SK-N-SH (cell line): ENCODE results near the gene CENATAC. TPM values are rescaled to one million over a fixed set of nuclear protein-coding genes. Genes with fewer than 3 reads are reported as not detected.

ENCODE experiments used
- CTCF ChIA-PET: fragments of 300-600, 350-600 bp; formaldehyde crosslinking; extraction: SDS; loops from one replicate; lab custom pipeline; 2021; lab: Yijun Ruan, JAX
- POLR2A ChIA-PET: fragments of 350-600 bp; sonication (Branson Sonifier 250); formaldehyde crosslinking; extraction: SDS; loops from one replicate; lab custom pipeline; 2020; ENCODE audit warnings: antibody characterized with exemption, inconsistent platforms; lab: Yijun Ruan, JAX
- DNase-seq: peaks from one replicate; pipeline ENCODE4 v3.0.0; 2012
- H2AFZ ChIP-seq: fragments of 200-600 bp; sonication (generic); 2 replicates; pipeline ENCODE4 v1.8.1; 2016; ENCODE audit warnings: antibody characterized with exemption, mild to moderate bottlenecking, low read depth
- H3F3A ChIP-seq: fragments of 200-600 bp; sonication (generic); replicated peaks from 2 replicates; pipeline ENCODE3; 2016; ENCODE audit warnings: antibody characterized with exemption, mild to moderate bottlenecking; ENCODE audit not compliant: insufficient read depth
- H3K27ac ChIP-seq, 2 experiments: fragments of 200-500 bp in 1 of 2; fragments of 200-600 bp in 1 of 2; sonication (Bioruptor generic) in 1 of 2; sonication (generic), shearing (Covaris generic) in 1 of 2; 2 replicates each; pipeline versions ENCODE4 v1.5.1 to v1.6.1; 2014 to 2016; ENCODE audit warnings: low read depth in 2 of 2, inconsistent platforms in 1 of 2, low read length in 1 of 2, mild to moderate bottlenecking in 1 of 2, mixed read lengths in 1 of 2
- H3K27me3 ChIP-seq: fragments of 200-600 bp; sonication (generic), shearing (Covaris generic); 2 replicates; pipeline ENCODE4 v1.6.1; 2016; ENCODE audit warnings: mixed run types; ENCODE audit not compliant: insufficient read depth
- H3K36me3 ChIP-seq, 2 experiments: fragments of 200-500 bp in 1 of 2; fragments of 200-600 bp in 1 of 2; sonication (Bioruptor generic) in 1 of 2; sonication (generic) in 1 of 2; replicated peaks in 1 of 2; 2 replicates each; pipeline versions ENCODE3 to v1.5.1; 2014 to 2016; ENCODE audit warnings: low read length in 1 of 2, mild to moderate bottlenecking in 1 of 2; ENCODE audit not compliant: insufficient read depth in 2 of 2, control insufficient read depth in 1 of 2
- H3K4me1 ChIP-seq, 2 experiments: fragments of 200-500 bp in 1 of 2; fragments of 200-600 bp in 1 of 2; sonication (Bioruptor generic) in 1 of 2; sonication (generic), shearing (Covaris generic) in 1 of 2; 2 replicates each; pipeline versions ENCODE4 v1.5.1 to v1.6.1; 2014 to 2016; ENCODE audit warnings: low read depth in 1 of 2, low read length in 1 of 2, mixed run types in 1 of 2; ENCODE audit not compliant: insufficient read depth in 2 of 2, control insufficient read depth in 1 of 2
- H3K4me2 ChIP-seq: fragments of 200-600 bp; sonication (generic), shearing (Covaris generic); 2 replicates; pipeline ENCODE4 v1.6.1; 2017; ENCODE audit warnings: mixed run types
- H3K4me3 ChIP-seq, 2 experiments: fragments of 200-500 bp in 1 of 2; fragments of 200-600 bp in 1 of 2; sonication (Bioruptor generic) in 1 of 2; sonication (generic), shearing (Covaris generic) in 1 of 2; 2 replicates each; pipeline versions ENCODE4 v1.5.1 to v1.8.1; 2014 to 2016; ENCODE audit warnings: low read depth in 2 of 2, inconsistent platforms in 1 of 2, low read length in 1 of 2, mild to moderate bottlenecking in 1 of 2, mixed read lengths in 1 of 2, moderate library complexity in 1 of 2
- H3K79me2 ChIP-seq: fragments of 200-600 bp; sonication (generic); 2 replicates; pipeline ENCODE4 v1.8.1; 2017; ENCODE audit warnings: mild to moderate bottlenecking; ENCODE audit not compliant: insufficient read depth
- H3K9ac ChIP-seq: fragments of 200-600 bp; sonication (generic); 2 replicates; pipeline ENCODE4 v1.6.1; 2017; ENCODE audit warnings: mixed run types
- H3K9me2 ChIP-seq: fragments of 200-600 bp; sonication (generic); 2 replicates; pipeline ENCODE4 v1.6.1; 2017; ENCODE audit warnings: mixed run types
- H3K9me3 ChIP-seq: fragments of 200-600 bp; sonication (generic); 2 replicates; pipeline ENCODE4 v1.6.1; 2017; ENCODE audit warnings: mixed run types, mild to moderate bottlenecking, moderate library complexity
- H4K20me1 ChIP-seq: fragments of 200-600 bp; sonication (generic); 2 replicates; pipeline ENCODE4 v1.6.1; 2017; ENCODE audit warnings: mild to moderate bottlenecking, mixed run types; ENCODE audit not compliant: insufficient read depth
- CTCF ChIP-seq: fragments of 200-600 bp; sonication (generic); IDR thresholded peaks from 2 replicates; pipeline ENCODE4 v1.6.1; 2017; ENCODE audit warnings: antibody characterized with exemption, mild to moderate bottlenecking, moderate library complexity
- EP300 ChIP-seq, 2 experiments: IDR thresholded peaks; 2 replicates each; pipeline versions ENCODE4 v1.4.0 to v1.6.1; 2012; ENCODE audit warnings: borderline replicate concordance in 1 of 2, low read depth in 1 of 2, low read length in 1 of 2
- EZH2phosphoT487 ChIP-seq: fragments of 200-600 bp; sonication (generic); IDR thresholded peaks from 2 replicates; pipeline ENCODE4 v1.6.1; 2017; ENCODE audit warnings: low read depth, mixed run types, mild to moderate bottlenecking, antibody characterized with exemption, moderate library complexity, borderline replicate concordance
- FOXJ3 ChIP-seq: sonication (generic); formaldehyde crosslinking; IDR thresholded peaks from 2 replicates; pipeline ENCODE4 v1.5.1; 2020; ENCODE audit warnings: mild to moderate bottlenecking, missing genetic modification reagents
- GABPA ChIP-seq: IDR thresholded peaks from 2 replicates; pipeline ENCODE4 v1.4.0; 2012; ENCODE audit warnings: low read depth, mild to moderate bottlenecking
- MAX ChIP-seq: IDR thresholded peaks from 2 replicates; pipeline ENCODE4 v1.4.0; 2012; ENCODE audit warnings: low read depth
- PBX3 ChIP-seq: IDR thresholded peaks from 2 replicates; pipeline ENCODE4; 2012
- SMC3 ChIP-seq: IDR thresholded peaks from 2 replicates; pipeline ENCODE4 v1.6.1; 2012; ENCODE audit warnings: low read depth, low read length, improper control_type of control experiment
- TAF1 ChIP-seq: IDR thresholded peaks from 2 replicates; pipeline ENCODE4 v1.6.1; 2012; ENCODE audit warnings: low read depth, mild to moderate bottlenecking, low read length, moderate library complexity, borderline replicate concordance
- TCF12 ChIP-seq: IDR thresholded peaks from 2 replicates; pipeline ENCODE4 v1.4.0; 2012
- USF2 ChIP-seq: fragments of 150-350 bp; IDR thresholded peaks from 2 replicates; pipeline ENCODE4 v1.6.1; 2017; ENCODE audit warnings: antibody characterized with exemption, low read length, low read depth, borderline replicate concordance
- WGBS: methylation state at CpG from one replicate; pipeline ENCODE4 v1.1.6; 2017; ENCODE audit warnings: low lambda C conversion rate; 5-methylcytosine and 5-hydroxymethylcytosine counted together
- polyA plus RNA-seq, 3 experiments: library from polyadenylated mRNA; depleted of rRNA; stranded (reverse); fragments of >200 nt; gene quantifications; 2 replicates each; pipeline ENCODE4 v1.2.3, GENCODE V29; 2012

CENATAC gene
- polyA plus RNA-seq, 1 of the 3 experiments (the other 2 are of a cell fraction) = 16.0 TPM

GRCh38 chr11:119042927-119043326 is 45.0 kb downstream of the CENATAC start:
- H3K4me3 ChIP-seq = no peak overlapping the region
- peaks cover 3 to 21% of the 10 kb centered on the region in 2 experiments for H3K36me3 ChIP-seq
- no peaks in the 10 kb centered on the region for H3K79me2 ChIP-seq
- TF ChIP-seq TAF1 = no peak
- no peaks in the 10 kb centered on the region for H3K4me1 ChIP-seq
- no peak overlapping the region for H2AFZ ChIP-seq
- H3K9me2 ChIP-seq = no peaks in the 10 kb centered on the region
- no peak overlapping the region for H3K9ac ChIP-seq
- ChIA-PET POLR2A (interaction anchor here (1.0 to 2.4 kb wide), 4 partner anchors 9 to 25 kb away, joined by 3 to 9 read pairs (median 4); partner anchors contain the start of gene VPS11), CTCF (interaction anchor here (1.1 to 1.6 kb wide), 3 partner anchors 13 to 24 kb away, joined by 3 read pairs; partner anchors contain the start of genes SLC37A4 and TRAPPC4)
- no peak for DNase-seq
- H3K9me3 ChIP-seq = no peaks in the 10 kb centered on the region
- H4K20me1 ChIP-seq = no peaks in the 10 kb centered on the region
- 94% methylated on average over 9 of the region's 9 CpGs for WGBS
- H3K27ac ChIP-seq = no peak overlapping the region
- no peaks in the 10 kb centered on the region for H3K27me3 ChIP-seq
- H3F3A ChIP-seq = no peaks in the 10 kb centered on the region
- no peak overlapping the region for H3K4me2 ChIP-seq

GRCh38 chr11:119044708-119045107 is 46.8 kb downstream of the CENATAC start:
- Histone ChIP-seq H3K4me2 (no peak overlapping the region), H3K36me3 (peaks cover 6 to 39% of the 10 kb centered on the region in 2 experiments), H4K20me1 (no peaks in the 10 kb centered on the region), H3K4me1 (no peaks in the 10 kb centered on the region), H3K4me3 (no peak overlapping the region), H3F3A (no peaks in the 10 kb centered on the region), H3K27ac (no peak overlapping the region), H3K27me3 (no peaks in the 10 kb centered on the region), H2AFZ (no peak overlapping the region), H3K9ac (no peak overlapping the region), H3K79me2 (no peaks in the 10 kb centered on the region), H3K9me3 (no peaks in the 10 kb centered on the region), H3K9me2 (no peaks in the 10 kb centered on the region)
- 79% methylated on average over 6 of the region's 6 CpGs for WGBS
- TF ChIP-seq TCF12 = no peak
- peak; percentile 35 for TF ChIP-seq CTCF
- POLR2A ChIA-PET = interaction anchor here (3.1 kb wide), 1 partner anchor 11 kb away, joined by 12 read pairs; no protein-coding TSS in a partner anchor
- CTCF ChIA-PET = interaction anchor here (0.6 to 1.2 kb wide), 3 partner anchors 10 to 20 kb away, joined by 3 read pairs; no protein-coding TSS in a partner anchor
- peak; percentile 42 for DNase-seq

- Histone ChIP-seq H3K27me3 (no peaks in the 10 kb centered on the region), H3F3A (no peaks in the 10 kb centered on the region), H3K4me1 (no peaks in the 10 kb centered on the region), H3K36me3 (peaks cover 12 to 52% of the 10 kb centered on the region in 2 experiments), H3K9ac (no peak overlapping the region), H3K4me3 (no peak overlapping the region), H3K9me3 (no peaks in the 10 kb centered on the region), H3K27ac (no peak overlapping the region), H3K79me2 (no peaks in the 10 kb centered on the region), H4K20me1 (no peaks in the 10 kb centered on the region), H3K9me2 (no peaks in the 10 kb centered on the region), H3K4me2 (no peak overlapping the region), H2AFZ (no peak overlapping the region)
- no peak for DNase-seq
- 94% methylated on average over 3 of the region's 6 CpGs for WGBS
- TF ChIP-seq USF2 (no peak), SMC3 (no peak), MAX (no peak), EZH2phosphoT487 (no peak), FOXJ3 (no peak), PBX3 (no peak), EP300 (IDR thresholded peaks at IDR 0.05; ENCODE audit: borderline replicate concordance in 1 of 2, low read depth in 1 of 2, low read length in 1 of 2) (no peak), GABPA (no peak)
- POLR2A ChIA-PET = interaction anchor here (0.6 to 3.1 kb wide), 3 partner anchors 8 to 75 kb away, joined by 4 to 12 read pairs (median 4); partner anchors contain the start of gene HINFP
- CTCF ChIA-PET = interaction anchor here (1.4 kb wide), 1 partner anchor 9 kb away, joined by 5 read pairs; no protein-coding TSS in a partner anchor
Measured at GRCh38 chr11:119046489-119046888, 48.6 kb downstream of the CENATAC start.
